GM18907 (cell line): ENCODE measurements around the gene PRKAA1.
A peak's percentile ranks its signal among the peaks of the same experiment; 100 is the strongest.

Source experiments
- ATAC-seq: cut with Tn5 transposase; IDR thresholded peaks from one replicate; pipeline ENCODE4 v1.9.1; 2021; ENCODE audit warnings: mild to moderate bottlenecking, moderate library complexity; ENCODE audit not compliant: unreplicated experiment

Gene PRKAA1

GRCh38 chr5:40798012-40798800 is at the start of gene PRKAA1:
Gene PRKAA1, minus strand, starts transcription at chr5:40798374. Its CDS starts 185 bp downstream, at chr5:40798189.
- ATAC-seq, result peak; percentile 98

- no peak for ATAC-seq
These were observed 49.4 kb upstream of the PRKAA1 start for GRCh38 chr5:40847525-40847924.

GRCh38 chr5:40846371-40846770 is 48.2 kb upstream of the PRKAA1 start:
- no peak for ATAC-seq

GRCh38 chr5:40844565-40844964 is 46.4 kb upstream of the PRKAA1 start:
- ATAC-seq, result no peak

GRCh38 chr5:40842351-40842750 is 44.2 kb upstream of the PRKAA1 start:
- no peak for ATAC-seq

- peak; percentile 50 for ATAC-seq
These were observed 43.1 kb upstream of the PRKAA1 start, which contains the start of gene CARD6 for GRCh38 chr5:40841068-40841805. Gene CARD6, plus strand, starts transcription at chr5:40841367. Its CDS starts 16 bp downstream, at chr5:40841383.

GRCh38 chr5:40838086-40838485 is 39.9 kb upstream of the PRKAA1 start:
- no peak for ATAC-seq

- ATAC-seq, result peak; percentile 98
These were observed 36.9 kb upstream of the PRKAA1 start, which contains the start of gene RPL37 for GRCh38 chr5:40834849-40835787. Gene RPL37, minus strand, starts transcription at chr5:40835222. Its CDS starts 37 bp downstream, at chr5:40835185.

- no peak for ATAC-seq
These were observed 36.2 kb upstream of the PRKAA1 start for GRCh38 chr5:40834391-40834848.

- no peak for ATAC-seq
These were observed 35.6 kb upstream of the PRKAA1 start for GRCh38 chr5:40833712-40834229.

GRCh38 chr5:40832345-40832744 is 34.2 kb upstream of the PRKAA1 start:
- ATAC-seq, result no peak

- peak; percentile 25 for ATAC-seq
These were observed 33.4 kb upstream of the PRKAA1 start for GRCh38 chr5:40831346-40832210.

- ATAC-seq, result no peak
These were observed 31.8 kb upstream of the PRKAA1 start for GRCh38 chr5:40829748-40830533.

GRCh38 chr5:40828690-40829661 is 30.8 kb upstream of the PRKAA1 start:
- ATAC-seq, result no peak

- no peak for ATAC-seq
These were observed 30.0 kb upstream of the PRKAA1 start for GRCh38 chr5:40828021-40828631.

GRCh38 chr5:40827188-40827977 is 29.2 kb upstream of the PRKAA1 start:
- ATAC-seq, result no peak
